NOMO-1 treated with DMSO at 0.1 percent for 48 hours (cell line): ENCODE measurements around the gene DIRAS3.
"Not testable (repeated sequence)": the region's sequence is repeated elsewhere in the genome, so short reads cannot be mapped to it uniquely, and the experiment has no call there.

ENCODE experiments used
- DNase-seq: peaks from one replicate; lab custom pipeline; 2025; ENCODE audit not compliant: unreplicated experiment; lab: John Stamatoyannopoulos, UW

The DIRAS3 gene

GRCh38 chr1:68049941-68050878 lies at the start of gene DIRAS3:
Gene DIRAS3 (minus strand): TSS chr1:68050627. CDS start chr1:68047297, 3,330 bp downstream.
- no peak for DNase-seq

GRCh38 chr1:68093737-68094136 lies 43.3 kb upstream of the DIRAS3 start:
- DNase-seq = no peak

- DNase-seq = no peak
Observed at GRCh38 chr1:68087184-68087583, 36.8 kb upstream of the DIRAS3 start.

- DNase-seq = no peak
Observed at GRCh38 chr1:68085752-68086151, 35.3 kb upstream of the DIRAS3 start.

GRCh38 chr1:68083686-68084085 lies 33.3 kb upstream of the DIRAS3 start:
- DNase-seq = no peak

- no peak for DNase-seq
Observed at GRCh38 chr1:68081775-68082283, 31.4 kb upstream of the DIRAS3 start.

GRCh38 chr1:68078647-68079046 lies 28.2 kb upstream of the DIRAS3 start:
- no peak for DNase-seq

- no peak for DNase-seq
Observed at GRCh38 chr1:68074472-68074871, 24.0 kb upstream of the DIRAS3 start.

GRCh38 chr1:68065766-68066165 lies 15.3 kb upstream of the DIRAS3 start:
- DNase-seq = no peak

- not testable (repeated sequence) for DNase-seq
Observed at GRCh38 chr1:68058053-68058452, 7.6 kb upstream of the DIRAS3 start.

- no peak for DNase-seq
Observed at GRCh38 chr1:68057564-68057963, 7.1 kb upstream of the DIRAS3 start.

- no peak for DNase-seq
Observed at GRCh38 chr1:68057050-68057449, 6.6 kb upstream of the DIRAS3 start.

GRCh38 chr1:68051475-68051874 lies 1.0 kb upstream of the DIRAS3 start:
- no peak for DNase-seq

- DNase-seq = no peak
Observed at GRCh38 chr1:68047659-68048026, 2.8 kb downstream of the DIRAS3 start.

GRCh38 chr1:68046885-68047658 lies 3.4 kb downstream of the DIRAS3 start:
- DNase-seq = no peak

- no peak for DNase-seq
Observed at GRCh38 chr1:68046423-68046822, 4.0 kb downstream of the DIRAS3 start.

- no peak for DNase-seq
Observed at GRCh38 chr1:68045511-68046180, 4.8 kb downstream of the DIRAS3 start.

GRCh38 chr1:68043443-68044090 lies 6.9 kb downstream of the DIRAS3 start:
- DNase-seq = no peak

GRCh38 chr1:68036946-68037345 lies 13.5 kb downstream of the DIRAS3 start:
- no peak for DNase-seq

- no peak for DNase-seq
Observed at GRCh38 chr1:68029444-68029843, 21.0 kb downstream of the DIRAS3 start.

GRCh38 chr1:68028566-68028965 lies 21.9 kb downstream of the DIRAS3 start:
- no peak for DNase-seq
